HG03159 (cell line): ENCODE results near the gene CKMT1A.

Source experiments
- ATAC-seq: cut with Tn5 transposase; IDR thresholded peaks from one replicate; pipeline ENCODE4 v1.9.1; 2021; ENCODE audit warnings: mild to moderate bottlenecking, moderate library complexity; ENCODE audit not compliant: unreplicated experiment

Gene CKMT1A

DNA sequence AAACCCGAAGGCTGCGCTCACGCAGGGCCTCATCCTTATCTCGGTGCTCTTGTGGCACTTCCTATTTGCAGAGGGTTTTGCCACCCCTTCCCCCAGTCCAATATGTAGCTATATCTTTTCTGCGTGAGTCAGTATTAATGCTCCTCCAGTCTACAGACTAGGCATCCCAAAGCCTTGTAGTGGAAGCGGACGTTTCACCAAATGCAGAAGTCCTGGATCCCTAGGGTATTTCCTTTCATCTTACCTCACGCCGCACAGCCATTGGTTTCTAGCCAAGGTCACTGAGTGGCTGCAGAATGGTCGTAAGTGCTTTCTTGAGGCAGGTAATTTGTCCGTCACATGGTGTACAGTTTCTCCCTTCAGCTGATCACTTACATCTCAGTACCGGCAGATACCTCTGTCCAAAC, 53.2 kb downstream of the CKMT1A start:
- ATAC-seq, result peak; percentile 13

DNA sequence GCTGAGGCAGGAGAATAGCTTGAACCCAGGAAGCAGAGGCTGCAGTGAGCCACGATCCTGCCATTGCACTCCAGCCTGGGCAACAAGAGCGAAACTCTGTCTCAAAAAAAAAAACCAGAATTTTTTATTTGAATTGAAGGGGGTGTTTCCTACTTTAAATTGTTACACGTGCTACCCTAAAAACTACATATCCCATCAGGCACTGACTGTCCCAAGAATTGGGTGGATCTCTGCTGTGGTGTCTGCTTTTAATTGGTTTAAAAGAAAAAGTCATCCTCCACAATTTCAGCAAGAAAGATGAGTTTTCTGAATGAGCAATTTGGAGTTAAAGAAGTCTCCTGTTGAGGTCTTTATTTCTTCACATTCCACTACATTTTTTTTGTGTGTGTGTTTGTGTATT, 54.7 kb downstream of the CKMT1A start:
- no peak for ATAC-seq
